Measurements from ENCODE around the gene C4orf50. TPM values are rescaled to one million over a fixed set of nuclear protein-coding genes. Genes with fewer than 3 reads are reported as not detected.

Gene C4orf50
- 0.15 TPM for polyA plus RNA-seq (2013, experiment 1 of 2)
- polyA plus RNA-seq (2013, experiment 2 of 2): 0.15 TPM

- H2BK15ac ChIP-seq (replicated peaks; ENCODE audit: low read depth): no peak within 1 kb of the TSS
- no peak within 1 kb of the TSS for H3K9ac ChIP-seq (ENCODE audit: low read length)
- no peak within 1 kb of the TSS for H3K4ac ChIP-seq (ENCODE audit: low read depth, low read length)
- H4K5ac ChIP-seq (ENCODE audit: low read length): no peak within 1 kb of the TSS
- no peak within 1 kb of the TSS for H2BK5ac ChIP-seq (ENCODE audit: low read length)
- H3K36me3 ChIP-seq (ENCODE audit: control insufficient read depth, insufficient read depth, low read length): no peaks in the 10 kb centered on the region
- H3K27me3 ChIP-seq (ENCODE audit: insufficient read depth, low read length, poor library complexity): no peaks in the 10 kb centered on the region
- peaks cover 1% of the 10 kb centered on the region for H3K4me1 ChIP-seq (ENCODE audit: control insufficient read depth, low read depth, low read length)
- H3K4me3 ChIP-seq (ENCODE audit: low read length): no peak within 1 kb of the TSS
- no peak within 1 kb of the TSS for H3K56ac ChIP-seq (ENCODE audit: low read length)
- H3K27ac ChIP-seq (ENCODE audit: low read depth, low read length): no peak within 1 kb of the TSS
- no peaks in the 10 kb centered on the region for H3K79me2 ChIP-seq (ENCODE audit: control insufficient read depth, insufficient read depth, low read length)
- no peak within 1 kb of the TSS for H3K4me2 ChIP-seq (ENCODE audit: low read length)
- H2AK5ac ChIP-seq (ENCODE audit: low read length): no peak within 1 kb of the TSS
- WGBS (ENCODE audit: extremely low coverage, insufficient coverage, low lambda C conversion rate): no CpG with 5 or more reads among the region's 8 CpGs
- no peak for DNase-seq
- no peak within 1 kb of the TSS for H3K23ac ChIP-seq (ENCODE audit: low read length)
- no peak within 1 kb of the TSS for H3K18ac ChIP-seq (ENCODE audit: low read length)
- no peaks in the 10 kb centered on the region for H3K79me1 ChIP-seq (ENCODE audit: low read length)
- no peak within 1 kb of the TSS for H2BK120ac ChIP-seq (ENCODE audit: low read depth, low read length)
- H4K8ac ChIP-seq (ENCODE audit: low read depth, low read length): no peak within 1 kb of the TSS
Observed at GRCh38 chr4:6018331-6018730, at the start of gene C4orf50. TSS of gene C4orf50 (minus strand) at chr4:6018431.

- no CpG with 5 or more reads among the region's 10 CpGs for WGBS (ENCODE audit: extremely low coverage, insufficient coverage, low lambda C conversion rate)
- Histone ChIP-seq H3K4me2 (ENCODE audit: low read length) (no peak overlapping the region), H3K79me2 (ENCODE audit: control insufficient read depth, insufficient read depth, low read length) (no peaks in the 10 kb centered on the region), H3K36me3 (ENCODE audit: control insufficient read depth, insufficient read depth, low read length) (peaks cover 3% of the 10 kb centered on the region), H2BK5ac (ENCODE audit: low read length) (no peak overlapping the region), H4K5ac (ENCODE audit: low read length) (no peak overlapping the region), H4K8ac (ENCODE audit: low read depth, low read length) (no peak overlapping the region), H3K79me1 (ENCODE audit: low read length) (no peaks in the 10 kb centered on the region), H3K18ac (ENCODE audit: low read length) (no peak overlapping the region), H3K4me3 (ENCODE audit: low read length) (no peak overlapping the region), H3K4me1 (ENCODE audit: control insufficient read depth, low read depth, low read length) (no peaks in the 10 kb centered on the region), H3K4ac (ENCODE audit: low read depth, low read length) (no peak overlapping the region), H3K27ac (ENCODE audit: low read depth, low read length) (no peak overlapping the region), H3K27me3 (ENCODE audit: insufficient read depth, low read length, poor library complexity) (no peaks in the 10 kb centered on the region), H3K56ac (ENCODE audit: low read length) (no peak overlapping the region), H3K23ac (ENCODE audit: low read length) (no peak overlapping the region), H2BK120ac (ENCODE audit: low read depth, low read length) (no peak overlapping the region), H2AK5ac (ENCODE audit: low read length) (no peak overlapping the region), H2BK15ac (replicated peaks; ENCODE audit: low read depth) (no peak overlapping the region), H3K9ac (ENCODE audit: low read length) (no peak overlapping the region)
- no peak for DNase-seq
Observed at GRCh38 chr4:6065934-6066590, 47.8 kb upstream of the C4orf50 start.

- Histone ChIP-seq H3K79me1 (ENCODE audit: low read length) (no peaks in the 10 kb centered on the region), H2BK120ac (ENCODE audit: low read depth, low read length) (no peak overlapping the region), H3K9ac (ENCODE audit: low read length) (no peak overlapping the region), H2BK15ac (replicated peaks; ENCODE audit: low read depth) (no peak overlapping the region), H3K23ac (ENCODE audit: low read length) (no peak overlapping the region), H2AK5ac (ENCODE audit: low read length) (no peak overlapping the region), H3K4me1 (ENCODE audit: control insufficient read depth, low read depth, low read length) (no peaks in the 10 kb centered on the region), H3K4me3 (ENCODE audit: low read length) (no peak overlapping the region), H3K36me3 (ENCODE audit: control insufficient read depth, insufficient read depth, low read length) (peaks cover 3% of the 10 kb centered on the region), H3K56ac (ENCODE audit: low read length) (no peak overlapping the region), H3K4ac (ENCODE audit: low read depth, low read length) (no peak overlapping the region), H3K18ac (ENCODE audit: low read length) (no peak overlapping the region), H3K27me3 (ENCODE audit: insufficient read depth, low read length, poor library complexity) (no peaks in the 10 kb centered on the region), H3K79me2 (ENCODE audit: control insufficient read depth, insufficient read depth, low read length) (no peaks in the 10 kb centered on the region), H4K8ac (ENCODE audit: low read depth, low read length) (no peak overlapping the region), H2BK5ac (ENCODE audit: low read length) (no peak overlapping the region), H3K4me2 (ENCODE audit: low read length) (no peak overlapping the region), H3K27ac (ENCODE audit: low read depth, low read length) (no peak overlapping the region), H4K5ac (ENCODE audit: low read length) (no peak overlapping the region)
- no peak for DNase-seq
- no CpG with 5 or more reads among the region's 5 CpGs for WGBS (ENCODE audit: extremely low coverage, insufficient coverage, low lambda C conversion rate)
Observed at GRCh38 chr4:6065166-6065565, 46.9 kb upstream of the C4orf50 start.

- no peaks in the 10 kb centered on the region for H3K4me1 ChIP-seq (ENCODE audit: control insufficient read depth, low read depth, low read length)
- H3K9ac ChIP-seq (ENCODE audit: low read length): no peak overlapping the region
- H3K27me3 ChIP-seq (ENCODE audit: insufficient read depth, low read length, poor library complexity): no peaks in the 10 kb centered on the region
- H2BK15ac ChIP-seq (replicated peaks; ENCODE audit: low read depth): no peak overlapping the region
- H3K79me2 ChIP-seq (ENCODE audit: control insufficient read depth, insufficient read depth, low read length): no peaks in the 10 kb centered on the region
- no peak overlapping the region for H3K56ac ChIP-seq (ENCODE audit: low read length)
- H2BK5ac ChIP-seq (ENCODE audit: low read length): no peak overlapping the region
- no peak overlapping the region for H2BK120ac ChIP-seq (ENCODE audit: low read depth, low read length)
- no peak overlapping the region for H4K5ac ChIP-seq (ENCODE audit: low read length)
- H3K4me3 ChIP-seq (ENCODE audit: low read length): no peak overlapping the region
- WGBS (ENCODE audit: extremely low coverage, insufficient coverage, low lambda C conversion rate): no CpG with 5 or more reads among the region's 7 CpGs
- peaks cover 3% of the 10 kb centered on the region for H3K36me3 ChIP-seq (ENCODE audit: control insufficient read depth, insufficient read depth, low read length)
- H3K4ac ChIP-seq (ENCODE audit: low read depth, low read length): no peak overlapping the region
- H3K4me2 ChIP-seq (ENCODE audit: low read length): no peak overlapping the region
- H3K23ac ChIP-seq (ENCODE audit: low read length): no peak overlapping the region
- DNase-seq: no peak
- no peak overlapping the region for H3K27ac ChIP-seq (ENCODE audit: low read depth, low read length)
- no peak overlapping the region for H3K18ac ChIP-seq (ENCODE audit: low read length)
- H3K79me1 ChIP-seq (ENCODE audit: low read length): no peaks in the 10 kb centered on the region
- no peak overlapping the region for H4K8ac ChIP-seq (ENCODE audit: low read depth, low read length)
- no peak overlapping the region for H2AK5ac ChIP-seq (ENCODE audit: low read length)
Observed at GRCh38 chr4:6064383-6064782, 46.2 kb upstream of the C4orf50 start.

- no peak overlapping the region for H2BK15ac ChIP-seq (replicated peaks; ENCODE audit: low read depth)
- H3K79me2 ChIP-seq (ENCODE audit: control insufficient read depth, insufficient read depth, low read length): no peaks in the 10 kb centered on the region
- no peak overlapping the region for H2AK5ac ChIP-seq (ENCODE audit: low read length)
- no peak overlapping the region for H3K4me2 ChIP-seq (ENCODE audit: low read length)
- no peak overlapping the region for H3K27ac ChIP-seq (ENCODE audit: low read depth, low read length)
- WGBS (ENCODE audit: extremely low coverage, insufficient coverage, low lambda C conversion rate): no CpG with 5 or more reads among the region's 10 CpGs
- peaks cover 3% of the 10 kb centered on the region for H3K36me3 ChIP-seq (ENCODE audit: control insufficient read depth, insufficient read depth, low read length)
- no peak overlapping the region for H4K8ac ChIP-seq (ENCODE audit: low read depth, low read length)
- no peaks in the 10 kb centered on the region for H3K27me3 ChIP-seq (ENCODE audit: insufficient read depth, low read length, poor library complexity)
- no peak overlapping the region for H2BK5ac ChIP-seq (ENCODE audit: low read length)
- no peak overlapping the region for H3K18ac ChIP-seq (ENCODE audit: low read length)
- H3K79me1 ChIP-seq (ENCODE audit: low read length): no peaks in the 10 kb centered on the region
- no peak overlapping the region for H3K56ac ChIP-seq (ENCODE audit: low read length)
- H3K23ac ChIP-seq (ENCODE audit: low read length): no peak overlapping the region
- no peak overlapping the region for H2BK120ac ChIP-seq (ENCODE audit: low read depth, low read length)
- H4K5ac ChIP-seq (ENCODE audit: low read length): no peak overlapping the region
- no peak overlapping the region for H3K4ac ChIP-seq (ENCODE audit: low read depth, low read length)
- no peak overlapping the region for H3K9ac ChIP-seq (ENCODE audit: low read length)
- H3K4me3 ChIP-seq (ENCODE audit: low read length): no peak overlapping the region
- no peaks in the 10 kb centered on the region for H3K4me1 ChIP-seq (ENCODE audit: control insufficient read depth, low read depth, low read length)
- DNase-seq: no peak
Observed at GRCh38 chr4:6063684-6064083, 45.5 kb upstream of the C4orf50 start.

- H2AK5ac ChIP-seq (ENCODE audit: low read length): no peak overlapping the region
- DNase-seq: no peak
- no CpG with 5 or more reads among the region's 12 CpGs for WGBS (ENCODE audit: extremely low coverage, insufficient coverage, low lambda C conversion rate)
Observed at GRCh38 chr4:6062133-6062532, 43.9 kb upstream of the C4orf50 start.

More at GRCh38 chr4:6062133-6062532, 43.9 kb upstream of the C4orf50 start:
- Histone ChIP-seq H4K8ac (ENCODE audit: low read depth, low read length) (no peak overlapping the region), H3K79me2 (ENCODE audit: control insufficient read depth, insufficient read depth, low read length) (no peaks in the 10 kb centered on the region), H3K56ac (ENCODE audit: low read length) (no peak overlapping the region), H3K27ac (ENCODE audit: low read depth, low read length) (no peak overlapping the region), H3K18ac (ENCODE audit: low read length) (no peak overlapping the region), H4K5ac (ENCODE audit: low read length) (no peak overlapping the region), H3K4me3 (ENCODE audit: low read length) (no peak overlapping the region), H2BK120ac (ENCODE audit: low read depth, low read length) (no peak overlapping the region), H3K79me1 (ENCODE audit: low read length) (no peaks in the 10 kb centered on the region), H3K4me2 (ENCODE audit: low read length) (no peak overlapping the region), H3K9ac (ENCODE audit: low read length) (no peak overlapping the region), H2BK15ac (replicated peaks; ENCODE audit: low read depth) (no peak overlapping the region), H3K36me3 (ENCODE audit: control insufficient read depth, insufficient read depth, low read length) (peaks cover 3% of the 10 kb centered on the region), H3K4me1 (ENCODE audit: control insufficient read depth, low read depth, low read length) (no peaks in the 10 kb centered on the region), H3K4ac (ENCODE audit: low read depth, low read length) (no peak overlapping the region), H2BK5ac (ENCODE audit: low read length) (no peak overlapping the region), H3K27me3 (ENCODE audit: insufficient read depth, low read length, poor library complexity) (no peaks in the 10 kb centered on the region), H3K23ac (ENCODE audit: low read length) (no peak overlapping the region)

Measured in mesendoderm (in vitro differentiated cells).